ENCODE results near the gene BMP8A. TPM values are rescaled to one million over a fixed set of nuclear protein-coding genes. Genes with fewer than 3 reads are reported as not detected.
"Not testable (repeated sequence)": the region's sequence is repeated elsewhere in the genome, so short reads cannot be mapped to it uniquely, and the experiment has no call there.

Gene BMP8A
- total RNA-seq, 1 donor from 2014 or later: 0.16 TPM

- peak overlapping the region; percentile 65 for H3K4me3 ChIP-seq
- H3K27ac ChIP-seq (replicated peaks): no peak overlapping the region
- intact Hi-C loops (cut with micrococcal nuclease): no loop called here
- peaks cover 41% of the 10 kb centered on the region for H3K27me3 ChIP-seq (ENCODE audit: low read depth)
- H3K9me3 ChIP-seq (replicated peaks): no peaks in the 10 kb centered on the region
- TF ChIP-seq, protein P1, sequence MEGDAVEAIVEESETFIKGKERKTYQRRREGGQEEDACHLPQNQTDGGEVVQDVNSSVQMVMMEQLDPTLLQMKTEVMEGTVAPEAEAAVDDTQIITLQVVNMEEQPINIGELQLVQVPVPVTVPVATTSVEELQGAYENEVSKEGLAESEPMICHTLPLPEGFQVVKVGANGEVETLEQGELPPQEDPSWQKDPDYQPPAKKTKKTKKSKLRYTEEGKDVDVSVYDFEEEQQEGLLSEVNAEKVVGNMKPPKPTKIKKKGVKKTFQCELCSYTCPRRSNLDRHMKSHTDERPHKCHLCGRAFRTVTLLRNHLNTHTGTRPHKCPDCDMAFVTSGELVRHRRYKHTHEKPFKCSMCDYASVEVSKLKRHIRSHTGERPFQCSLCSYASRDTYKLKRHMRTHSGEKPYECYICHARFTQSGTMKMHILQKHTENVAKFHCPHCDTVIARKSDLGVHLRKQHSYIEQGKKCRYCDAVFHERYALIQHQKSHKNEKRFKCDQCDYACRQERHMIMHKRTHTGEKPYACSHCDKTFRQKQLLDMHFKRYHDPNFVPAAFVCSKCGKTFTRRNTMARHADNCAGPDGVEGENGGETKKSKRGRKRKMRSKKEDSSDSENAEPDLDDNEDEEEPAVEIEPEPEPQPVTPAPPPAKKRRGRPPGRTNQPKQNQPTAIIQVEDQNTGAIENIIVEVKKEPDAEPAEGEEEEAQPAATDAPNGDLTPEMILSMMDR (IDR thresholded peaks at IDR 0.05; ENCODE audit: borderline replicate concordance): no peak
- peaks cover 24% of the 10 kb centered on the region for H3K36me3 ChIP-seq
- DNase-seq: no peak
- peaks cover 12% of the 10 kb centered on the region for H3K4me1 ChIP-seq
Measured at GRCh38 chr1:39490596-39491145, 765 bp upstream of the BMP8A start.

- peaks cover 12% of the 10 kb centered on the region for H3K4me1 ChIP-seq
- H3K9me3 ChIP-seq (replicated peaks); intact Hi-C loops (cut with micrococcal nuclease); H3K27ac ChIP-seq (replicated peaks); DNase-seq; H3K36me3 ChIP-seq: not testable (repeated sequence)
- H3K4me3 ChIP-seq: peak overlapping the region; percentile 65
- peaks cover 41% of the 10 kb centered on the region for H3K27me3 ChIP-seq (ENCODE audit: low read depth)
Measured at GRCh38 chr1:39492118-39493042, 944 bp downstream of the BMP8A start.

DNA sequence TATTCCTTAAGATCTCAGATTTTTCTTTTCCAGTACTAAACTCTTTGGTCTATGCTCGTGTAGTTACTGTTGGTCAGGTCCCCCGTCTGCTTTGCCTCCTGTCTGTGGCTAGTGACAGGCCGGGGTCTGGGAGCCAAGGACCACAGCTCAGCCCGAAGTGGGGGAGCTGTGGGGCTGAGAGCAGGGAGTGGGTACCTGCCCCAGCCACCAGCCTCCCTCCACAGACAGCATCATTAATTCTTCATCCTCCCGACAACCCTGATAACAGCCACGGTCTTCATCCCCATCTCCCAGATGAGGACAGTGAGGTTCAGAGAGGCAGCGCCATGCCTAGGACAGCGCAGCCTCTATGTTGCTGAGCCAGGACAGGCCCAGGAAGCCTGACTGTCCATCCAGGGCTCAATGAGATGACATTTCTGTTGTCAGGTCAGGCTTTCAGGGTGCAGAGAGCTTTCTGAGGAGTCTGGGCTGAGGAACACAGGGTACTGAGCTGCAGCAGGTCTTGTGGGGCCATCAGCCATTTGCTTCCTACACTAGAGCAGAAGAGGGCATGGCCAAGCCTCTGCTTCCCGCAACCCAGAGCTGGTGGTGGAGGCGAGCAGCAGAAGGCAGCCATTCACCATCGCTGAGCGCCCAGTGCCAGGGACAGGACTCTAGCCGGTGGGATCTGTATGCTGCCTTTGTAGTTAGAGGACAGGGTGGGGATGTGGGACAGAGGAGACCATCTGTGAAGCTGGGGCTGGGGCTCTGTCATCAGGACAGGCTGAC is 1.8 kb downstream of the BMP8A start:
- H3K36me3 ChIP-seq; H3K4me3 ChIP-seq; intact Hi-C loops (cut with micrococcal nuclease); DNase-seq; H3K9me3 ChIP-seq (replicated peaks); H3K27ac ChIP-seq (replicated peaks): not testable (repeated sequence)
- H3K4me1 ChIP-seq: peaks cover 12% of the 10 kb centered on the region
- H3K27me3 ChIP-seq (ENCODE audit: low read depth): peaks cover 41% of the 10 kb centered on the region

DNA sequence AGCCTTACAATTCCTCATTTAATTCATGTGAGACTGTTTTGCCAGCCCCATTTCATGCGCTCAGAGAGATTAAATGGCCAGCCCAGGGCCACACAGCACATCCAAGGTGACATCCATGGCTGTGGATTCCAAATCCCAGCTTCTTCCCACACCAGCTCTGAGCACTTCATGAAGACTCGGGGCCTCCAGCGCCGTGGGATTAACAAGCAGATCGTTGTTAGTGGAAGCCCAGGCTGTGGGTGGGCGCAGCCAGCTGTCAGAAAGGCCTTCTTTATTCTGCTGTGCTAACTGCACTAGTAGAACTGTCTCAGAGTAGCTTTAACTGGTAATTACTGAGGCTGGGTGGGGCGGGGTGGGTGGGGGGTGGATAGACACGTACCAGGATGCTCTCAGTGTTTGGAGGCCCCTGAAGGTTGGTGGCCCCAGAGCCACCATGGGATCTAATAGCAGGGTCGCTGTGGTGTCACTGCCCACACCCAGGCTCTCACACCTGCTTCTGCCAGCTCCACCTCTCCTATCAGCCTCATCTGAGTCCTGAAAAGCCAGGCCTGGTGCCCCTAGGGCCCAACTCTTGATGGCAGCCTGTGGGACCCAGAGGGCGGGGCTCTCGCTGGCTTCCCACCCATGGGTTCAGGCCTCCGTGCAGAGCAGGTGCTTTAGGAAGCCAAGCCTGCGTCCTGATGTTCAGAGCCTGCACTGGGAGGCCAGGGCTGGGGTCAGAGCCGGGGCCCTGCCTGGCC is 3.4 kb downstream of the BMP8A start:
- intact Hi-C loops (cut with micrococcal nuclease): no loop called here

GRCh38 chr1:39496520-39496919 is 5.1 kb downstream of the BMP8A start:
- DNase-seq; H3K9me3 ChIP-seq (replicated peaks); H3K4me3 ChIP-seq; H3K36me3 ChIP-seq; intact Hi-C loops (cut with micrococcal nuclease); H3K27ac ChIP-seq (replicated peaks): not testable (repeated sequence)
- Histone ChIP-seq H3K27me3 (ENCODE audit: low read depth) (peaks cover 29% of the 10 kb centered on the region), H3K4me1 (peaks cover 14% of the 10 kb centered on the region)

More for the DNA sequence above, 3.4 kb downstream of the BMP8A start:
- no peak overlapping the region for H3K4me3 ChIP-seq
- peaks cover 41% of the 10 kb centered on the region for H3K27me3 ChIP-seq (ENCODE audit: low read depth)
- peaks cover 19% of the 10 kb centered on the region for H3K4me1 ChIP-seq
- no peak for DNase-seq
- H3K9me3 ChIP-seq (replicated peaks): no peaks in the 10 kb centered on the region
- TF ChIP-seq, protein P1 (IDR thresholded peaks at IDR 0.05; ENCODE audit: borderline replicate concordance): no peak
- no peak overlapping the region for H3K27ac ChIP-seq (replicated peaks)
- no peaks in the 10 kb centered on the region for H3K36me3 ChIP-seq

DNA sequence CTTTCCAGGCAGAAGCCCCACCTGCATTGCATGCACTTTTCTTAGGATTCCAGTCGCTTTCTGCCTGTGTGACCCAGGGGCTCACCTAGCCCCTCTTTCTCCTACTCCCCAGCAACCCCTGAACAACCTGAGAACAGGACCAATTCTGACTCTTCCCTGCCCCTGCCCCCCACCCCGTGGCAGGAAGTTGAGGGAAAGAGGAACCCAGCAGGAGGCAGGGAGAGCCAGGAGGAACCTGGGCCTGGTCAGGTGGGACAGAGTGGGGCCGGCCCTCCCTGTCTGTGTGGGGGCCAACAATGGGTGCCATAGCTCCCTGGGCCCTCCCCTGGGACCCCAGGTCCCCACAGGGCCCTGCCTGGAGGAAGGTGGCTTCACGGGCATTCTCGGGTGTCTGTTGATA is 6.1 kb downstream of the BMP8A start:
- Histone ChIP-seq H3K27me3 (ENCODE audit: low read depth) (peaks cover 18% of the 10 kb centered on the region), H3K4me1 (peaks cover 11% of the 10 kb centered on the region), H3K9me3 (replicated peaks) (no peaks in the 10 kb centered on the region), H3K36me3 (no peaks in the 10 kb centered on the region), H3K27ac (replicated peaks) (no peak overlapping the region), H3K4me3 (no peak overlapping the region)
- intact Hi-C loops (cut with micrococcal nuclease): no loop called here
- DNase-seq: no peak
- TF ChIP-seq, protein P1 (IDR thresholded peaks at IDR 0.05; ENCODE audit: borderline replicate concordance): no peak

DNA sequence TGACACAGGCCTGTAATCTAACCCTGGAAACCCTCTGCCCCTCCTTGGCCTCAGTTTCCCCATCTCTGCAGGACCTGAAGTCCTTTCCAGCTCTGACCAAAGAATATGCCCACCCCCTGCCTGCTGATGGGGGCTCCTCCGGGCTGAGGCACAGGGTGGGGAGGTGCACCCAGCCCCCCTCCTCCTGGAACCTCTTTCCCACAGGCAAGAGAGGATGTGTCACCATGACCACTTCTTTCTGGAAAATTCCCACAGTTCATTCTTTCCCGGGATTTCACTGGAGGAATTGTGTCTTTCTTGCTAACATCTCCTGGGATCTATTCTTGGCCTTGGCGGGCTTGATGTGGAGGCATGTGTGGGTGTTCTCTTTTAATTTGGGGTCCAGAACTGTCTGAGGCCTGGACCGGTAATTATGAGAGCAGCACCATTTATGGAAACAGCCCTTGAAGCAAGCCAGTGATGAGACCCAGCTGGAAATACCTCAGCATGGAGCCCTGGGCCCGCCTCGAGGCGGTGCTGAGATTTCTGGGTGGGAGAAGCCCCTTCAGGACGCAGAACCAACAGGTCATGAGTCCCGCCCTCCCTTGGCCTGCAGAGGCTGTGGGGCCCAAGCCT is 6.8 kb downstream of the BMP8A start:
- Histone ChIP-seq H3K27me3 (ENCODE audit: low read depth) (peaks cover 12% of the 10 kb centered on the region), H3K4me1 (peaks cover 11% of the 10 kb centered on the region)
- intact Hi-C loops (cut with micrococcal nuclease); H3K9me3 ChIP-seq (replicated peaks); H3K36me3 ChIP-seq; H3K27ac ChIP-seq (replicated peaks); H3K4me3 ChIP-seq; DNase-seq: not testable (repeated sequence)

DNA sequence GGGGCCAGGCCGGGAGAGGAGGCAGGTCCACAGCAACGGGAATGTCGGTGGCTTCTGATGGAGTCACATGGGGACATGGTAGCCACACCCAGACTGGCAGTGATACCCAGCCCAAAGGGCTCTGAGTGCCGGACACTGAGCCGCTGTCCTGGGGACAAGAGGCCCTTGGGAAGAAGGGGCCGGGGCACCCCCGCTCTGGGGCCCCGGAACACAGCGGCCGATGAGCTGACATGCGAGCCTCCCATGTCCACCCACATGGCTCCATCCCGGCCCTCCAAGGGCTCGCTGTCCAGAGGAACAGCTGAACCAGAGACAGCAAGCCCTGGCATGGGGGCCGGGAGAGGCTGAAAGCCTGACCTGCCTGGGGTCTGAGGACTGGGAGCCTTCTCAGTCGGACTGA is 7.4 kb downstream of the BMP8A start:
- H3K27me3 ChIP-seq (ENCODE audit: low read depth); intact Hi-C loops (cut with micrococcal nuclease); H3K9me3 ChIP-seq (replicated peaks); H3K27ac ChIP-seq (replicated peaks); H3K4me3 ChIP-seq; DNase-seq; H3K36me3 ChIP-seq: not testable (repeated sequence)
- H3K4me1 ChIP-seq: peaks cover 11% of the 10 kb centered on the region
